Nephron (organoid): ENCODE data around the gene WDR55.
"Not testable (repeated sequence)": the region's sequence is repeated elsewhere in the genome, so short reads cannot be mapped to it uniquely, and the experiment has no call there.

Experiments used
- H3K27ac Mint-ChIP-seq, 3 experiments: 2 replicates each; pipeline ENCODE4 v1.8.0; 2020; ENCODE audit warnings: mixed read lengths in 3 of 3, mild to moderate bottlenecking in 2 of 3, moderate library complexity in 1 of 3
- H3K27me3 Mint-ChIP-seq: 2 replicates; pipeline ENCODE4 v1.8.0; 2021; ENCODE audit warnings: low read depth, mild to moderate bottlenecking, moderate library complexity, mixed read lengths
- H3K36me3 Mint-ChIP-seq: 2 replicates; pipeline ENCODE4 v1.8.0; 2020; ENCODE audit warnings: low read depth, mixed read lengths
- H3K4me1 Mint-ChIP-seq: 2 replicates; pipeline ENCODE4 v1.8.0; 2020; ENCODE audit warnings: mixed read lengths
- H3K4me3 Mint-ChIP-seq, 3 experiments: 2 replicates each; pipeline ENCODE4 v1.8.0; 2020; ENCODE audit warnings: mild to moderate bottlenecking in 3 of 3, mixed read lengths in 3 of 3, moderate library complexity in 2 of 3
- H3K9me3 Mint-ChIP-seq: 2 replicates; pipeline ENCODE4 v1.8.0; 2020; ENCODE audit warnings: mixed read lengths
- CTCF ChIP-seq, 3 experiments: fragments of 200-600 bp; sonication (generic); IDR thresholded peaks; one replicate each; pipeline ENCODE4 v1.5.0; 2021; ENCODE audit warnings: antibody characterized with exemption in 3 of 3; ENCODE audit not compliant: unreplicated experiment in 3 of 3

Gene WDR55

GRCh38 chr5:140641716-140642115 lies 23.0 kb upstream of the WDR55 start:
- no peak for TF ChIP-seq CTCF (IDR thresholded peaks at IDR 0.05; ENCODE audit: unreplicated experiment in 3 of 3)
- H3K4me1 Mint-ChIP-seq, result peaks cover 24% of the 10 kb centered on the region
- H3K27me3 Mint-ChIP-seq, result peaks cover 3% of the 10 kb centered on the region

GRCh38 chr5:140642718-140643117 lies 22.0 kb upstream of the WDR55 start:
- Mint-ChIP-seq H3K27ac (no peak overlapping the region), H3K36me3 (peaks cover 35% of the 10 kb centered on the region), H3K9me3 (no peaks in the 10 kb centered on the region), H3K4me3 (peak overlapping the region; percentile 22 to 49 (median 22)), H3K4me1 (peaks cover 29% of the 10 kb centered on the region), H3K27me3 (peaks cover 3% of the 10 kb centered on the region)
- no peak for TF ChIP-seq CTCF (IDR thresholded peaks at IDR 0.05; ENCODE audit: unreplicated experiment in 3 of 3)

More at GRCh38 chr5:140641716-140642115, 23.0 kb upstream of the WDR55 start:
- Mint-ChIP-seq H3K36me3 (peaks cover 31% of the 10 kb centered on the region), H3K27ac (no peak overlapping the region), H3K9me3 (no peaks in the 10 kb centered on the region), H3K4me3 (peak overlapping the region; percentile 17 to 52 (median 17))

GRCh38 chr5:140647042-140647419 lies 17.7 kb upstream of the WDR55 start:
- no peak for TF ChIP-seq CTCF (IDR thresholded peaks at IDR 0.05; ENCODE audit: unreplicated experiment in 3 of 3)
- H3K4me1 Mint-ChIP-seq, result peaks cover 12% of the 10 kb centered on the region
- no peaks in the 10 kb centered on the region for H3K27me3 Mint-ChIP-seq
- H3K4me3 Mint-ChIP-seq, result peak overlapping the region; percentile 100
- H3K36me3 Mint-ChIP-seq, result peaks cover 48% of the 10 kb centered on the region
- H3K9me3 Mint-ChIP-seq, result no peaks in the 10 kb centered on the region
- peak overlapping the region; percentile 73 to 97 (median 84) for H3K27ac Mint-ChIP-seq

GRCh38 chr5:140658870-140659269 lies 5.8 kb upstream of the WDR55 start:
- TF ChIP-seq CTCF (IDR thresholded peaks at IDR 0.05; ENCODE audit: unreplicated experiment in 3 of 3), result no peak
- Mint-ChIP-seq H3K4me1 (no peaks in the 10 kb centered on the region), H3K36me3 (peaks cover 88% of the 10 kb centered on the region), H3K27me3 (no peaks in the 10 kb centered on the region), H3K4me3 (no peak overlapping the region), H3K27ac (no peak overlapping the region), H3K9me3 (no peaks in the 10 kb centered on the region)

GRCh38 chr5:140660371-140660770 lies 4.3 kb upstream of the WDR55 start:
- H3K4me1 Mint-ChIP-seq, H3K27ac Mint-ChIP-seq, H3K9me3 Mint-ChIP-seq, H3K4me3 Mint-ChIP-seq, H3K27me3 Mint-ChIP-seq: not testable (repeated sequence)
- peaks cover 80% of the 10 kb centered on the region for H3K36me3 Mint-ChIP-seq

GRCh38 chr5:140664030-140664358 lies 710 bp upstream of the WDR55 start:
- Mint-ChIP-seq H3K9me3 (no peaks in the 10 kb centered on the region), H3K36me3 (peaks cover 74% of the 10 kb centered on the region), H3K4me1 (peaks cover 23% of the 10 kb centered on the region), H3K4me3 (peak overlapping the region; percentile 100), H3K27ac (peak overlapping the region; percentile 95 to 97 (median 97)), H3K27me3 (no peaks in the 10 kb centered on the region)
- TF ChIP-seq CTCF (IDR thresholded peaks at IDR 0.05; ENCODE audit: unreplicated experiment in 3 of 3), result no peak

- not testable (repeated sequence) for H3K27me3 Mint-ChIP-seq, H3K4me3 Mint-ChIP-seq, H3K27ac Mint-ChIP-seq, H3K9me3 Mint-ChIP-seq
- Mint-ChIP-seq H3K36me3 (peaks cover 60% of the 10 kb centered on the region), H3K4me1 (peaks cover 15% of the 10 kb centered on the region)
Measured at GRCh38 chr5:140671035-140671434, 6.3 kb downstream of the WDR55 start.
